ENCODE results near the gene ATF7IP. TPM values are rescaled to one million over a fixed set of nuclear protein-coding genes. Genes with fewer than 3 reads are reported as not detected.

Gene ATF7IP
- total RNA-seq, 2 donors from 2014 or later, result 42.9 to 46.3 TPM

DNA sequence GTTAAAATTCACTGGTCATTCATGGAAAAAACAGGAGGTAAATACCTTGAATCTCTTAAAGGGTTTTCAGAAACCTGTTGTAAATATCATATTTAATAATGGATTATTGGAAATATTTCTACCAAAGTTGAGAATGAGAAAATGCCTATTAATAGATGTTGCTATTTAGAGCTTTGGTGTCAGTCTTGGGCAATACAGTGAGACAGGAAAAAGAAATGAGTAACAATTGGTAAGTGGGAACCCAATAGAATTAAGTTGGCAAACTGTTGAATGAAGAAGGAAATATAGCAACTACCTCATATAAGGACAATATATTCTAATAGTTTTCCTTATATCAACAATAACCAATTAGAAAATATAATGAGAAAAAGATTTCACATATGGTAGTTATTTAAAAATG is 78.0 kb downstream of the ATF7IP start:
- intact Hi-C loops (cut with DNase I, micrococcal nuclease), result no loop called here
- no peak for ATAC-seq

DNA sequence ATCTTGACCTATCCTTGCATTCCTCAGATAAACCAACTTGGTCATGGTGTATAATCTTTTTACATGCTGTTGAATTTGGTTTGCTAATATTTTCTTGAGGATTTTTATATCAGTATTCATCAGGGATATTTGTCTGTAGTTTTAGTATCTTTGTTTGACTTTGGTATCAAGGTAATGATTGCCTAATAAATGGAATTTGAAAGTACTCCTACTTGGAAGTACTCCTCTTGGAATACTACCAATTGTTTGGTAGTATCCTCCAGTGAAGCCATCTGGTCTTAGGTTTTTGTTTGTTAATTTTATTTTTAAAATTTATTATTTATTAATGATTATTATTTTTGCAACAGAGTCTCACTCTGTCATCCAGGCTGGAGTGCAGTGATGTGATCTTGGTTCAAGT is 85.0 kb downstream of the ATF7IP start:
- DNase-seq (no peak), ATAC-seq (no peak)
- intact Hi-C loops (cut with DNase I, micrococcal nuclease), result no loop called here

More for the DNA sequence above, 78.0 kb downstream of the ATF7IP start:
- no peak for DNase-seq

DNA sequence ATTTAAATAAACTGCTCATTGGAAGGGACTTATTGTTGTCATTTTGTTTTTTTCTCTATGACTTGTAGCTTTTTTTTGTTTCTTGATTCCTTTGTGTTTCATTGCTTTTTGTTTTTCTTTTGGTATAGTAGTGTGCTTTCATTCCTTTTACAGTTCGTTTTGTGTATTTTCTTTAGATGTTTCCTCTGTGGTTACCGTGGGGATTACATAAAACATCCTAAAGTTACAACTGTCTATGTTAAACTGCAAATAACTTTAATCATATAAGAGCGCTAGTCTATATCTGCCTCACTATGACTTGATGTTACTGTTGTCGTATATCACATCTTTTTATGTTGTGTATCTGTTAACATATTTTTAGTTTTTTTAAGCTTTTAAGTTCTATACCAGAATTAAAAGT is 86.9 kb downstream of the ATF7IP start:
- DNase-seq (no peak), ATAC-seq (no peak)
- intact Hi-C loops (cut with DNase I, micrococcal nuclease), result no loop called here

DNA sequence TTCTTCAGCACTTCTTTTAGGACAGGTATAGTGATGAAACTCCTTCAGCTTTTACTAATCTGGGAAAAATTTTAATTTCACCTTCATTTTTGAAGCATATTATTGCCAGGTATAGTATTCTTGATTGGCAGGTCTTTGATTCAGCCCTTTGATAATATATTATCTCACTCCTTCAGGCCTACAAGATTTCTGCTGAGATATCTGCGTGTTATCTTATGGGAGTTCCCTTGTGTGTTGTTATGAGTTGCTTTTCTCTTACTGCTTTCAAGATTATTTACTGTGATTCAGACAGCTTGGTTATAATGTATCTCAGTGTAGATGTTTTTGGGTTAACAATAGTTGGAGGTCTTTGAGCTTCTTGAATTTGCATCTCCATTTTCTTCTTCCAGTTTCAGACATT is 87.4 kb downstream of the ATF7IP start:
- ATAC-seq (no peak), DNase-seq (no peak)
- intact Hi-C loops (cut with DNase I, micrococcal nuclease), result no loop called here

DNA sequence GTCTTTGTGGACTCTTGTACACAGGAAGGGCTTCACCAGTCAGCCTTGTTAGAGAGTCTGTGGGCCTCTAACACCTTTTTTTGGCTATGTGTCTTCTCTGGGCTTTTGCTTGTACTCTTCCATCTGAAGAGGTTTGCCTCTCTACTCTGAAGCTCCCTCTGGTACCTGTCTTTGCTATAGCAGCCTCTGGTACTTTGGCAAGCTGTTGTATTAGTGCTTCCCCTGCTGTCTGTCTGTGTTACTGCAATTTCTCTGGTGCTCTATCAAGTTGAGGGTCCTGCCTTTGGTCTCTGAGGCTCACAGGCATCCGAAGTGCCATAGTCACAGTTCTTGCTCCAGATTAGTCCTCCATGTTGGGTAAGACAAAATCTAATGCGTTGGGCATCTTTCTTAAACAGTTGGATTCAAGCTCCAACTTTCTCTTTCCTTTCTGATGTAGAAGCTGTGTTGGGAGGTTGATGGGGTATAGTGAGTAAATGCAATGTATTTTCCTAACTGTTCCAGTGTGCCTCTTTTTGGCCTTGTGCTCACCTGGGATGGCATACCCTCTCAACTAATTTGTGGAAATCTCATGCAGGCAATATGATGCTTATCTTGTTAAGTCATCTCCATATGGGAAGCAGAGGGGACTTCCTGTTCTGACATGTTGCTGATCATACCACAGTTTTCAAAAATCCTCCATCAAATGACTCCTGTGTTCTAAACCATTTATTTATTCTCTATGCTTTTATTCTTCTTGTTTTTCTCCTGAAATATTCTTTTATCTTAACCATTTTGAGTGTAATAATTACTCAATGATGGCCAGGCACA is 88.8 kb downstream of the ATF7IP start:
- ATAC-seq, result peak; percentile 66
- DNase-seq, result no peak
- intact Hi-C loops (cut with DNase I, micrococcal nuclease), result no loop called here

DNA sequence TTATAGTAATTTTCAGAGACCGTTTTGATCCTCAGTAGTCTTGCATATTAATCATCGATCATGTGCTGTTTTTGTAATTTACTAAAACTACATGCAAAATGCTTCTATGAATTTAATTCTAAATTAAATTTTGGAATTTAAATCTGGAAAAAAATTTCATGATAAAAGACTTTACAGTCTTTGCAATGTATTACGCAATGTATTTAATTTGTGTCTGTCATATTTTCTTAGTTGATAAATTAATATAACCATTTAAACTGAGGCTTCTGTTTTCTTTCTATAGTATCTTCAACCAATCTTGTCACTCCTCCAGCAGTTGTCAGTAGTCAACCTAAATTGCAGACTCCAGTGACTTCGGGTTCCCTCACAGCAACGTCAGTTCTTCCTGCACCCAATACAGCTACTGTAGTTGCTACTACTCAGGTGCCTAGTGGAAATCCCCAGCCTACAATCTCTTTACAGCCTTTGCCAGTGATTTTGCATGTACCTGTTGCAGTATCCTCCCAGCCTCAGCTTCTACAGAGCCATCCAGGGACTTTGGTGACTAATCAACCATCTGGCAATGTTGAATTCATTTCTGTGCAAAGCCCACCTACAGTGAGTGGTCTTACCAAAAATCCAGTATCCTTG is 94.8 kb downstream of the ATF7IP start:
- intact Hi-C loops (cut with DNase I, micrococcal nuclease), result no loop called here
- no peak for ATAC-seq
- no peak for DNase-seq

DNA sequence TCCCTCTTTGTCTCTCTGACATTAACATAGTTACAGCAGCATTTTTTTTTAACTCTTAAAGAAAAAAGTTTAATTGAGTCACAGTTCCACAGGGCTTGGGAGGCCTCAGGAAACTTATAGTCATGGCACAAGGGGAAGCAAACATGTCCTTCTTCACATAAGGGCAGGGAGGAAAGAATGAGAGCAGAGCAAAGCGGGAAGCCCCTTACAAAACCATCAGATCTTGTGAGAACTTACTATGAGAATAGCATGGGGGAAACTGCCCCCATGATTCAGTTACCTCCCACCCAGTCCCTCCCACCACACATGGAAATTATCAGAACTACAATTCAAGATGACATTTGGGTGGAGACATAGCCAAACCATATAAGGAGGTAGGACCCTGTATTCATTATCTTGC is 106.0 kb downstream of the ATF7IP start:
- intact Hi-C loops (cut with DNase I, micrococcal nuclease), result no loop called here
- no peak for ATAC-seq

DNA sequence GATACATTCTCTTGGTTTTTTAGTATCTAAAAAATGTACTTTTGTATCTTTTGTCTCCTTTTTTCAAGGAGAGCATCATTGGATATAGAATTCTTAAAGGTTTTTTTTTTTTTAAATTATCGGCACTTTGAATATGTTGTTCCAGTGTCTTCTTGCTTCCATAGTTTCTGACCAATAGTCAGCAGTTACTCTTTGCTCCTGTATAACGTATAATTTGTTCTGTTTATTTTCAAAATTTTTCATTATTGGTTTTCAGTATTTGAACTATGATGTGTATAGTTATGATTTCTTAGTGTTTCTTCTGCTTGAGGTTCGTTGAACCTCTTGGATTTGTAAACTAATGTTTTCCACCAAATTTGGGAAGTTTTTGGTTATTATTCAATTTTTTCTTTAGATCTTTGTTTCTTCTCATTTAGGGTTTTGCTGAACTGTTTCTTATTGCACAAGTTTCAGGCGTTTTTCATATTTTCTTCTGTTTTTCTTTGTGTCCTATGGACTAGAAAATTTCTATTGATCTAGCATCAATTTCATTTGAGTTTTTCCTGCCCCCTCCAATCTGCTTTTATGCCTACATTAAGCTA is 108.3 kb downstream of the ATF7IP start:
- no peak for DNase-seq
- intact Hi-C loops (cut with DNase I, micrococcal nuclease), result no loop called here
- ATAC-seq, result no peak

More for the DNA sequence above, 106.0 kb downstream of the ATF7IP start:
- no peak for DNase-seq

DNA sequence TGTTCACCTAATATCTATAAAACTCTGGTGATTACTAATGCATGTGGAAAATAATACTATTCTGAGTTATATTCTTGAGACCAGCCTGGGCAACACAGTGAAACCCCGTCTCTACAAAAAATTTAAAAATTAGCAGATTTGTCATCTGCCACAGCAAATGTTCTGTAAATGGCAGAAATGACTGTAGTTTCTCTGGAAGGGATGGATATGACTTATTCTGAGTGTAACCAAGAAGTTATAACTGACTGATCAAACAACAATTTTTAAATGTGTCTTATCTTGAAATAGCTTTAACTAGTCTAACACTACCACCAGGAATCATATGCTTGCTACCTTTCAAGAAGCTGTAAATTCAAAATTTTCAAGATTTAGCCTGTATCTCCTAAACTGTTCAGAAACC is 113.5 kb downstream of the ATF7IP start:
- intact Hi-C loops (cut with DNase I, micrococcal nuclease), result no loop called here
- DNase-seq (no peak), ATAC-seq (no peak)

DNA sequence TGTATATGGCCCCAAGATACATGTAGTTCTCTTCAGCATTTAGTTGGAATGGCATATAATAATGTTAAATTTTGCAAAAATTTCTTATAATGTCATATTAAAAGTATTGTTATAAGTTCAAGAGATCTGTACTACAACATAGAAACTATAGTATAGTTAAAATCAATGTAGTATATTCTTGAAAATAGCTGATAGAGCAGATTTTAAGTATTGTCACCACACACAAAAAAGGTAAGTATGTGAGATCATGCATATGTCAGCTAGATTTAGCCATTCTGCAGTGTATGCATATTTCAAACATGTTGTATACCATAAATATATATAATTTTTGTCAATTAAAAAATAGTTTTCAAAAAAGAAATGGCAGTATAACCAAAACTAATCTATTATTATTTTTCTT is 115.7 kb downstream of the ATF7IP start:
- ATAC-seq (no peak), DNase-seq (no peak)
- intact Hi-C loops (cut with DNase I, micrococcal nuclease), result no loop called here

DNA sequence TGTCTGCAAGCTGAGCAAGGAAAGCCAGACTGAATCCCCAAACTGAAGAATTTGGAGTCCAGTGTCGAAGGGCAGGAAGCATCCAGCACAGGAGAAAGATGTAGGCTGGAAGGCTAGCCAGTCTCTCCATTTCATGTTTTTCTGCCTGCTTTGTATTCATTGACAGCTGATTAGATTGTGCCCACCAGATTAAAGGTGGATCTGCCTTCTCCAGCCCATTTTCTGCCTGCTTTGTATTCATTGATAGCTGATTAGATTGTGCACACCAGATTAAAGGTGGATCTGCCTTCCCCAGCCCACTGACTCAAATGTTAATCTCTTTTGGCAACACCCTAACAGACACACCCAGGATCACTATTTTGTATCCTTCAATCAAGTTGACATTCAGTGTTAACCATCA is 116.9 kb downstream of the ATF7IP start:
- ATAC-seq (no peak), DNase-seq (no peak)
- intact Hi-C loops (cut with DNase I, micrococcal nuclease), result no loop called here

DNA sequence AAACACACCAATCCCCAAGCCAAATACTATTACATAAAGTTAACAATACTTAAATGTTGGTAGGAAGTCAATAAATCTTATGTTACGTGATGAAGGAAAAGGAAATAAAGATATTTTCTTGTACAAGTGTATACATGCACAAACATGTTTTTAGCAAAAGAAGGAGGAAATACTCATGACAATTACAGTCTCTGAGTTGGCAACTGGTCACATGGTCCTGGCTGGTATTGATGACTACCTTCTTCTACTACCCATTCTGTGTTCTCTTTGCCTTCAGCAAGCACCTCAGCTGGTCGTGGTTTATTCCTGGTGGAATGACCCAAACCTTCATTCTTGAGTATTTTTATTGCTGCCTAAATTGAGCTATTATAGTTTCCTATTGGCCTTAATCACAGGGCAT is 117.4 kb downstream of the ATF7IP start:
- DNase-seq (no peak), ATAC-seq (no peak)
- intact Hi-C loops (cut with DNase I, micrococcal nuclease), result no loop called here

DNA sequence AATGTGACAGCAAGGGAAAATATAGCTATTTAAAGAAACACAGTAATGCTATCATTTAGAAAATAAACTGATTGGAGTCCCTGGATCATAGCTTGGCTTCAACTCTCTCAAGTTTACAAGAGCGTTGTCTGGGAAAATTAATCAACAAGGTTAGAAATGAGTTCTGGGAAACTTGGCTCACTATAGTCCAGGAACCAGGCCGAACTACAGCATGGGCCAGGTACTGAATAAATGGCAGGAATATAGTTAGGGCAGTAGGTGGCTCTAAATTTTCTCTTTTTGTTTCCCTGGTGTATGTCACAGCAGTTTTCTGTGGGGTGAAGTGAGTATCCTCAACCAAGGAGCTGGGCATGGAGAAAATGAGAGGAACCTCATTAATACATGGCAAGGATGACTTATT is 129.8 kb downstream of the ATF7IP start:
- ATAC-seq (no peak), DNase-seq (no peak)
- intact Hi-C loops (cut with DNase I, micrococcal nuclease), result no loop called here

DNA sequence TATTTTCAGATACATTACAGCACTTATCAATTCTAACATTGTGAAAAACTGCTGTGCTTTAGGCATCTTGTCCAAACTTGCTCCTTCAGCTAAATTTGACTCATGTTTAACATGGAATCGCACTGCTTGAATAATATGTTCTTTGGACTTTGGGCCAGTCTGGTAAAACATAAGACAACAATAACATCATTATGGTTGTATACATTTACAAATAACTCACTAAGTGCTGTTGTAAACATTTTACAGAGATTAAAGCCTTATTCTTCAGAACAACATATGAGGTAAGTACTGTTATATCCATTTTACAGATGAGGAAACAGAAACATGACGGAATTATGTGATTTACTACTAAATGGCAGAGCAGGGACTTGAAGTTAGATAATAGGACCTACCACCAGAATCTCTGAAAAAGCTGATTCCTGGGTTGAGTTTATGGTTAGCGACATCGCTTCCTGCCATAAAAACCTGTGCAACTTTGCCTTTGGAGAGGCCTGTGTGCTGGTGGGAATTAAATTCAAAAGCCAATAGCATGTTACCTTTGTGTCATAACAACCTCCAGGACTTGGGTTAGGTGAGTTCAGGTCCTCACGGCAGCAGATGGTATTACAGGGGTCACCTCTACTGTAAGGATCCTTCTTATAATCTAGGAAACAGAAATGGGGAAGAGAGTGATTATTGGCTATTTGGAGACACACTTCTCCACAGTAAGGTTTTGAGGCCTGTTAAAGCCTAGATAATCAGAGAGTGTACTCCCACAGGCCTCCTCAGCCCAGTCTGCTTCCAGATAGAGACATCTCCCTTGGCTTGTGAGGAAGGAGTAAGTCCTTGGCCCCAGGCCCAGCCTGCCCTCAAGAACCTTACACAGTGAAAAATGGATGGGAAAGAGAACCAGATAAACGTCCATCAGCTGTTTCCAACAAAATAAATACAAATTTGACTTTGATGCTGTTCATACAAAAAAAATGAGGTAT is 140.4 kb downstream of the ATF7IP start:
- DNase-seq (no peak), ATAC-seq (peak; percentile 64)
- intact Hi-C loops (cut with DNase I, micrococcal nuclease), result no loop called here

DNA sequence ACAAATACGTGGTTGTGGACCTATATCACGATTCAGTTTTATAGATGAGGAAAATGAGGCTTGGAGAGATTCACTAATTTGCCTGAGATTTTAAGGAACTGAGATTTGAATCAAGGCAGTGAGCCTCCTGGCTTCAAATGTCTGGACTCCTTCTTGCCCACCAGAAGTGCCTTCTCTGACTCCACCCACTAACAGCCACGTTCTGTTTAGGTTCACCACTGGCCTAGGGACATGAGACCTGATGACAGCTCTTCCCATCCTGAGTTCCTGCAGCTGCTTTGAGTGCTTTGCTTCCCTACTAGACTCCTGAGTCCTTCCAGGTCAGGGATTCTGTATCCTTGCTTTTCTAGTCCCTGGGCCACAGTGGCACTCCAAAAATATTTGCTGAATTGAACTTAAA is 145.1 kb downstream of the ATF7IP start:
- ATAC-seq (no peak), DNase-seq (no peak)
- intact Hi-C loops (cut with DNase I, micrococcal nuclease), result no loop called here

DNA sequence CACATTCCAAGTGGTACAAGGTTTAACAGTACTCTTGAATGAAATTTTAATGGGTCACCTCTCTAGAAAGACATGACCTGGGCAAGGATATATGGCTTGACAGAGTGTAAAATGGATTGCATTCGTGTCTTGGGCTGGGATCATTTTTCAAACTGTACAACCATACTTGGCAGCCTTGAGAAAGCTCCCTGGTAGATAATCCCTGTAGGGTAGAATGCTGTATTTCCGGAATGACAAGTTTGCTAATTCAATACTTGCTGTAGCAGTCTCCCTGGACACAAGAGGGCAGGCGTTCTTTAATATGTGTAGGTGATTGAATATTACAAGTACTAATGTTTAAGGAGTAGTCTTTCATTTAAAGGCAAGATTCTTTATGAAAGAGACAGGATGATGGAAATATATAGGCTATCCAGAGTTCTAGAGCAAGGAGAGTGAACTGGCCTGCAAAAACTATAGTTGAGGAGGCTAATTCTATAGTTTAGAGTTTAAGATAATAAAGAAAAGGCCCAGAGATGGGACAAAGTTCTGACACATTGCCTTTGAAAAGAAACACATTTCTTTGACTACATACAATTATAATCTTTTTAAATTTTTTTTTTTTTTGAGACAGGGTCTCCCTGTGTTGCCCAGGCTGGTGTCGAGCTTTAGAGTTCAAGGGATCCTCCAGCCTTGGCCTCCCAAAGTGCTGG is 148.8 kb downstream of the ATF7IP start:
- DNase-seq (peak; percentile 54 to 61), ATAC-seq (peak; percentile 97)
- intact Hi-C loops (cut with DNase I, micrococcal nuclease), result no loop called here

DNA sequence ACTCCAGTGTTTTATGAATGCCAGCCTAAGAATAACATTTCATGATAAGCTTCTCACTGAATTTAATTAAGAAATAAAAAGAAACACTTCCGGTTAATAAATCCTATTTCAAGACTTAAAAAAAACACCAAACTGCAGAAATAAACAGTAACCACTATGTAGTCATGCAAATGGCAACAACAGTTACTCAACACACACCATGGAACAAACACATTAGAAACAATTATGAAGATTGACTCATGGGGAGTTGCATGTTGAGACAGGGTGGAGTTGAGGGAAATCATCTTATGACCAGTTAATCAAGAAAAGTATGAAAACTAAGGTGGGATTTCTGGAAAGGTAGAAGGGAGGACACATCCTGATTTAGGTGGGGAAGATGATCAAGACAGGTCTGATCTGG is 149.5 kb downstream of the ATF7IP start:
- DNase-seq (no peak), ATAC-seq (peak; percentile 31)
- intact Hi-C loops (cut with DNase I, micrococcal nuclease), result no loop called here

DNA sequence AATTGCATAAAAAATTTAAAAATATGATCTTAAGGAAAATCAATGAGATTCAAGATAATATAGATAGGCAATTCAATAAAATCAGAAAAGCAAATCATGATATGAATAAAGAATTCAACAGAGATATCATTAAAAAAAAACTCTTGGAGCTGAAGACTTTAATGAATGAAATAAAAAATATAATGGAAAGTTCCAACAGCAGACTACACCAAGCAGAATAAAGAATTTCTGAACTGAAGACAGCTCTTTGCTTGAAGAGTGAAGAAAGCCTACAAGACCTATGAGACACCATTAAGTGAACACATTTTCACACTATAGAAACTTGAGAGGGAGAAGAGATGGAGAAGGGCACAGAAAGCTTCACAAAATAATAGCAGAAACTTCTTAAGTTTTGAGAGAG is 156.3 kb downstream of the ATF7IP start:
- no peak for ATAC-seq
- intact Hi-C loops (cut with DNase I, micrococcal nuclease), result no loop called here
- no peak for DNase-seq

DNA sequence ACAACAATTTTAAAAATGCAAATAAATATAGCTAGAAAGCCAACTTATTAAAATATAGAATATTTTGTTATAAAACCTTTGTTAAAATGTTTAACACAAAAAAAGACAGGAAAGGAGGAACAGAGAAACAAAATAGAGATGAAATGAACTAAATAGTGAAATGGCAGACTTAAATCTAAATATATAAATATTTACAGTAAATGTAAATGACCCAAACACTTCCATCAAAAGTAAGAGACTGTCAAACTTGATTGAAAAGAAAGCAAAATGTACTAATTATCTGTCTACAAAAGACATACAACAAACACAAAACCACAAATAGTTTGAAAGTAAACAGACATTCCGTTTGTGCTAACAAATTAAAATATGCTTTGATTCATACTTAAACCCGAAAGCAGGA is 160.5 kb downstream of the ATF7IP start:
- ATAC-seq (no peak), DNase-seq (no peak)
- intact Hi-C loops (cut with DNase I, micrococcal nuclease), result no loop called here
